CD1c-positive myeloid dendritic cell (primary cell): Measurements from ENCODE around the gene CSMD2.

ENCODE experiments used
- DNase-seq: peaks from one replicate; pipeline ENCODE4 v3.0.0-alpha.2; 2016; ENCODE audit errors: extremely low spot score

Gene CSMD2

DNA sequence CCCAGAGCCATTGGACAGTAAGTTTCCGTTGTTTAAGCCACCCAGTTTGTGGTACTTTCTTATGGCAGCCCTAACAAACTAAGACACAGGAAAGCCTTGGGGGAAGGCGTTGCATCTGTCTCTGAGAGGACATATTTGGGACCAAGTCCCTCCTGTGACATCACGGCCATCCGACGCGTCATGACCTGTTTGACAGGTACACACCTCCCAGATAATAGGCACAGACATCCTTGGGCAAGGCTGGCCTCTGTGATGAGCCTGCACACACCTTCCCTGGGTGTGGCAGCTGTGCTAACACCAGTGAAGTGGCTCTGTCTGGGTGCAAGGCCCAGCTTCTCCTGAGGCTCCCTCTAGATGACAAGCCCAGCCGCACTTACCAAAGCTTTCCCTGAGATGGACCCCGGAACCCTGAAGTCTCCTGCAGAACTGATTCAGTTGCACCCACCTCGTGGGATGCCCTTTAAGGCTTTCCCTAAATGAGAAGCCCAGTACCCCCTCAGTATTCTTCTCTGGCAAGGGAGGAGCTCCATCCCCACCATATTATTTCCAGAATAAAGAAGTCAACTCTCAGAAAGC is 556.1 kb downstream of the CSMD2 start:
- DNase-seq: no peak

DNA sequence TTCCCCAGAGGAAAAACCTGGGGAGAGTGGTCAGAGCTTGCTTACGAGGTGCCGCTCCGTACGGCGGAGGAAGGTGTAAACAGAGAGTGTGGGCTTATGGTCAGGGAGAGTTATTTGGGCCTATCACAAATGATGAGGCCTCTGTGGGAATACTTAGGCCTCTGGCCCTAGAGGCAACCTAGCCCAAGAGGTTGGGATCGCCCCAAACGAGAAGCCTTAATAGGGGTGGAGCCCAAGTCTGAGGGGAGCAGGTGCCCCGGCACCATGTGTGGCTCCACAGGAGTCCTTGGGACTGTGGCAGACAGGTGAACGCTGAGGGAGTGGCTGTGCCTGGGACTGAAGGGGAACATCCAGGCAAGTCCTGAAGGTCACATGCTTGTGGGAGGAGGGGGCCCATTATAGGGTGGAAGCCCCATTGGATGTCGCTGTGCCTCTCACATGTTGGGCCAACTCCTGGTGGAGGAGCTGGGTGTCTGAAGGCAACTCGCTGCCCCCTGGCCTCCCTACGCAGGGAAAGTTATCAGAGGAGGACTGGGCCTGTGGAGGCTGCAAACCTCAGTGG is 557.5 kb downstream of the CSMD2 start:
- no peak for DNase-seq

DNA sequence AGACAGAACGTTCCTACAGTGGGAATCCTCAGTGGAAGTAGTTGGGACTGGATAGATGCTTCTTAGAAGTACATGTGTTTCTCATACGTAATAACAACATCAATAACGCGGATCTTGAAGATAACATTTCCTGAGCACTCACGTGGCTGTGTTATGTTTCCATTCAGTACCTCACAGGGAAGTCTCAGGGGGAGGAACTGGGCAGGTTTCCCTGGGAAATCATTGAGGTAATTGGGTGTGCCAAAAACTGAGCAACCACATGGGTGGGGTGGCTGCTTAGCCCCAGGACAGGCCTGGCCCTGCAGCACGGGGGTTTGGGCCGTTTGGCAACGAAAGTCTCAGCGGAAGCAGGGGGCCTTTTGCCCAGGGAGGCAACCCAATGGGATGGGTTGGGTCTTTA is 558.8 kb downstream of the CSMD2 start:
- DNase-seq: no peak

DNA sequence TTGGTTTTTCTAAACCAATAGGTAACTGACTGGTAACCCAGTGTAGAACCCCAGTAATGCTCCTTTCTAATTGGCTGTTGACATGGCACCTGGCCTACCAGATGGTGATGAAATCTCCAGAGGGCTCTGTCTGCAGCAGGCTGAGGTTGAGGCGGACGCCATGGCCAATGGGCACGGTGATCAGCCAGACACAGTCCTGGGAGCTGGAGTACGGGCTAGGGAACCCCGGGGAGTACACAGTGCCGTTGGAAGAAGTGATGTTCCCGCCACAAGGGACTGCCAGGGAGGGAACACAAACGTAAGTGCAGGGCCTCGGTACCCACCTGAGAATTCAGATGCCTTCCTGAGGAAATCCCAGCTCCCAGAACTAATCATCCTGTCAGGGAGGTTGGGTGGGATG is 562.8 kb downstream of the CSMD2 start:
- DNase-seq: no peak

DNA sequence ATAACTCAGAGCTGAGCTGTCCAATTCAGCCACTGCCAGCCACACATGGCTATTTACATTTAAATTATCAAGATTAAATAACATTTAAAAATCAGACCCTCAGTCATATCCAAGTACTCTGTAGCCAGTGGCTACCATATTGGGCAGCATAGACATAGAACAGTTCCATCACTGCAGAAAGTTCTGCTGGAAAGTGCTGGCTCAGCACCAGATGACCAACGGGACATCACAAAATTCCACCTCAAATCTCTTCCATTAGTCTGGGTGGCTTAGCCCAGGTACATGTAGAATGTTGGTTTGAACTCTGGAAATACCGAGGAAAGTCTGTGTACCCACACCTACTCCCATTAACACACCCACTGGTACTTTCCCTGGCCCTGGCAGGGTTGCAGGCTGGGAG is 563.3 kb downstream of the CSMD2 start:
- DNase-seq: no peak

DNA sequence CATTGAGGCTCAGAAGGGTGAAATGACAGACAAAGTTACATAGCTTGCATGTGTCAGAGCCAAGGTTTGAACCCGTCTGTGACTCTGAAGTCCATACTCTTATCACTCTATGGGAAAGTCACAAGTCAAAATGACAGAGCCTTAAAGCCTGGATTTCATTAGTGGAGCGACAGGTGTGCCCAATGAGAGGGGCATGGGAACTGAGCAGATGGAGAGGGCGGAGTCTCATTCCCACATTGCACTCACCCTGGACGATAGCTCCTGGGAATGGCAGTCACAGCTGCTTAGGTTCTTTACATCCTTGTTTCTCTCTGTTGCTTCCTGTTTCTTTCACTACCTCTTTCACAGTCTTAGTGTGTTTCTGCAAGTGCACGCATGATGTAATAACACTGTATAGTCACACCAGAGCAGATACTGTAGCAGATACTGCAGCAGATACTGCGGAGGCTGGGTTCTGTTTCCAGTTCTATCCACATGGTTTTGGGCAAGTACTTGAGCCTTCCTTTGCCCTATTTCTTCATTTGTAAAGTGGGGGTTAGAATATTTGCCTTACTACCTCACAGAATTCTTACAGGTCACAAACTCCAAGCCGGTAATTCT is 565.4 kb downstream of the CSMD2 start:
- DNase-seq: no peak

DNA sequence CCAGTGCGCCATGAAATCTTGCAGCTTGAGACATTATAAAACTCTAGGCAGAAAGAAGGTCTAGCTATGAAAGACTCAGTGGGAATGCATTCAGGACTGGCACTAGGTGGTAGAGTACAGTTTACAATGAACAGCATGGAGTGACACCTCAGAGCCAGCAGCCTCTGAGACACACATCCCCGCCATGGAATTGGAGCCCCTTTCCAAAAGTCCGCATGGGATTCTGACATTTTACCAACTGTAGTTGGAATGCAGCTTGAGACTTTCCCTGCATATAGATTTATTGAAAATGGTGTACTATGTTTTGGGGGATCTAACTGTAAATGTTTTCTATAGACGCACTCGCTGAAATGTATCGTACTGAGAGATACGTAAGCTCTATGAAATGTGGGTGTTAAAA is 576.3 kb downstream of the CSMD2 start:
- no peak for DNase-seq

DNA sequence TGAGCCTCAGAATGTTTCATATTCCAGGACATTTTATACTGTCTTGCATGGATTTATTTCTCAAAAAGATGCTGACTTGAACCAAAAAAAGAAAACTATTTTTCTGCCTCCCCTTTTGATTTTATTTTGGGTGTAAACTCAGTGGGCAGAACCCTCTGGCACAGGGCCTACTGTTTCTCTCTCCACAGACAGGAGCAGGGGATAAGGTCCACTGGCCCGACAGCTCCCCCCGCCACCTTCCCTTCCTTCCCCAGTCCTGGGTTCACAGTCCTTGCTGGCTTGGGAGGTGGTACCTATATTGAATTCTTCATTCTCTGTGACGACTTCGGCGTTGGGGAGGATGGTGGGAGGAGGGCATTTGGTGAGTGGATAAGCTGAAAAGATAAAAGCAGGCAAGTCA is 578.2 kb downstream of the CSMD2 start:
- DNase-seq: no peak

DNA sequence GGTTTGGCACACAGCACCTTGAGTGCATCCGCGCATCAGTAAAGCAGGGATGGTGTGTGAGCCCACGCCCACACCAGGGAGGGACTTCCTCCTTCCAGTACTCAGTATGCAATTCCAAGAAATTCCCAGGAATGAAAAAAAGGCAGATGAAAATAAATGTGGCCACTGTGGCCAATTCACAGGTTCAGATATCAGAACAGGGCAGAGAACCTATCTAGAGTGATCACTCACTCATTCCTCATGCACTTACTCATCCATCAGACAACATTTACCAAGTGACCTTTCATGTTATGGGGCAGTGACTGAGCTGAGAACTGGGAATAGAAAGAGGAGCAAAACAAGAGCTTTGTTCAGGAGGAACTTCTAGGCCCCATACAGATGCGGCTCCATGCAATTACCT is 578.9 kb downstream of the CSMD2 start:
- DNase-seq: no peak

DNA sequence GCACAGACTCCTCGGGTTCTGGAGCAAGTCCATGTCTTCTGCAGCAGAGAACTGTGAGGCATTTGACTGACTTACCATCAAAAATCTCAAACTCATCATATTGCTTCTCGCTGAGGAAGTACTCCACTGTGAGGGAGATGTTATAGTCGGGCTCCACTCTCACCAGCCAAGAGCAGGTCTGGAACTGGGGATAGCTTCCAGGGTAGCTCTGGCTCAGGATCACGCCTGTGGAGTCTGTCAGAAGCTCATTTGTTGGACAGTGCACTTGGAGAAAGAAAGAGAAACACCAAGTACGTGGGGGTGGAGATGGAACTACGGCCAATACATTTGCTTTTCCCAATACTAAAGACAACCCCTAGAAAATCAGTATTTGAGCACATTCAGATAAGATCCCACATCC is 581.5 kb downstream of the CSMD2 start:
- no peak for DNase-seq

DNA sequence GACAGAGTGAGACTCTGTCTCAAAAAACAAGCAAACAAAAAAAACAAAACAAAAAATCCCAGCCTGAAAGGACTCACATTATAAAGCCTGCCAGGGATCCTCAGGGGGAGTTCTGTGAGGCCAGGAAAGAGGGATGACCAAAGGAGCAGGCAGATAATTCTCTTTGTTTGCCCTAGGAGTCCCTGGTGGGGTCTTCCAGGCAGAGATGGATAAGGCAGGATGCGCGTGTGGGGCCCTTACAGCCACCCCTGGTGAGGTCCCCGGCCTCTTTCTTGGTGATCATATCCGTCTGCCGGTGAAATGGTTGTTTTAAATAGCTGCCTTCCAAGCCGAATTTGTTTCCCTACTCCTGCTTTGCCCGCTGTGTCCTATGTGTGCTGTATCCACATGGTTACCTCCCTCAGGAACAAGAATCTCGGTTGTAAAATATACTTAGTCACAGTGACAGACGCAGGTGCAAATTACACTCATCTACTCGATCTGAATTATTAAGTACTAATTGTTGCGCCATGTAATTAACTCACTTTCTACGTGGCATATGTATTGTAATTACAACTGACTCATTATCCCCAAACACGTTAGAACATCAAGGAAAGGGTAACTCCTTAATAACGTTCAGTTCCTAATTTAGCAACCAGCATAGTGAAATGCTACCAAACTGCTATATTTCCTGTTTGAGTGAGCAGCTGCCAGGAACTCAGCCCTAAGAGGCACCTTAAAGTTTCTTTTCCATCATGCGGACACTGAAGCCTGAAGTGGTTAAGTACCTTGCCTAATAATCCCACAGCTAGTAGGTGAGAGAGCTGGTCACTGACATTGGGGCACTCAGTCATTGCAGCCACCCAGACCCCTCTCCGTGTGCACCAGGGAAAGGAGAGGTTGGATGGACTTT is 586.2 kb downstream of the CSMD2 start:
- no peak for DNase-seq

DNA sequence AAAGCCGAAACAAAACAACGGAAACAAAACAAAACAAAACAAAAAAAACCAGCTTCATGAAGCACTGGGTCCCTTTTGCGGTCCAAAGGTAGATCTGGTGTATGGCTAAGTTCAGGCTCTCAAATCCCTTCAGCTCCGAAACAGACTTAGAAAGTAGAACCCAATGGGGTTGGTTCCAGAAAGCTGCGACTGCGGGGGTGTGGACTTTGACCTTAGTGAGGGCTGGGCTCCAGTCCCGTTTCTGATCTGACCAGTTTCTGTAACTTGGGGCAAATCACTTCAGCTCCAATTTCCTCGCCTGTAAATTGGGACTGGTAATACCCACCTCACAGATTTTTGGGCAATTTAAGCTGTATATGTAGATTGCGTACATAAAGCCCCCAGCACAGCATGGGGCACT is 587.4 kb downstream of the CSMD2 start:
- no peak for DNase-seq

DNA sequence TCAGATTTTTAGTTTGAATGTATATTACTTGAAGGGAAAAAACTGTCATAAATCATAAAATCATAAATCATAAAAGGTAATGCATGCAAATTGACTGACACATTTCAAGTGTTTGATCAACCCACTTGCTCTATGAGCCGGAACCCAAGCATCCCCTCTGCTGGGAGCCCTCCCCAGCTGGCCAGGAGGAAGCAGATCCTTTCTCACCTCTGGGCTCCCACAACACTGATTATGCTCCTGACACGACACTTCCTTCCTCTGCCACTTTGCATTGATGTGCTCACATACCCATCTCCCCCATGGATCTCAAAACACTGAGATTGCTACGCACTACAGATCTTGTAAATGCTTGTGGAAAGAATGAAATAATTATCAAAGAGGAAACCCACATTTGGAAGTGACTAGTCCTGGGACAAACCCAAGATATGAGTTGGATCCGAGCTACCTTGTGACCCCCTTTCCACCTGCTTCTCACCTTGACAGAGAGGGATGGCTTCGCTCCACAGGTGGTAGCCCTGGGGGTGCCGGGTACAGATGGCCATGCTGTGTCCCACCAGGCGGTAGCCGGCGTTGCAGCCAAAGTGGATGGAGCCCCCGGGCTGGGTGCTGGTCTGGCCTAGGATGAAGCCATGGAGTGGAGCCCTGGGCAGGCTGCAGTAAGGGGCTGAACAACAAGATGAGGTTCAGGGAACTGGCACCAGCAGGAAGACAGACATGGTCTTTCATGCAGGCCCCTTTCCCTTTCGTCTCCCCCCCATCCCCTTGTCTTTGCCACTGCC is 588.0 kb downstream of the CSMD2 start:
- no peak for DNase-seq

DNA sequence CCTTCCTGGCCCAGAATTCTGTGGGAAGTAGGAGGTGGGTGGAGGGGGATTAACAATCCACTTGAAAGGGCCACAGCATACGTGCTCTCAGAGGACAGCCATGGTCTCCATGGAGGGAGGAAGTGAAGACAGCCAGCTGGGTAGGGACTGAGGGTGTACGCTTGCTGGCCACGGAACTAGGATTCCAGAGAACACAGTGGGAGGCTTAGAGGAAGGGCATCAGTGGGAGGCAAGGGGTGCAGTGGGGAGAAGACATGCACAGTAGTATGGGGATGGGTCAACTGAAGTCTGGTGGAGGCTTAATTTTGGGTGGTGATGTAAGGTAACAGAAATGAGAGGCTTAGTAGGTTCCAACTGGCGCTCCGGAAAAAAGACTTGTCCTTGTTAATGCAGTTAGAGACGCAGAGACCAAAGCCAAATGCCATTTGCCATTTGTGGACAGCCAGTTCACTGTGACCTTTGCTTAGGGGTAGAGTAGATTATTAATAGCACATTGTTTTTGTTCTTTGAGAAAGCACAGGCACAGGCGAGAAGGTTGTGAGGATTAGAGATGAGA is 589.6 kb downstream of the CSMD2 start:
- DNase-seq: peak; percentile 29

DNA sequence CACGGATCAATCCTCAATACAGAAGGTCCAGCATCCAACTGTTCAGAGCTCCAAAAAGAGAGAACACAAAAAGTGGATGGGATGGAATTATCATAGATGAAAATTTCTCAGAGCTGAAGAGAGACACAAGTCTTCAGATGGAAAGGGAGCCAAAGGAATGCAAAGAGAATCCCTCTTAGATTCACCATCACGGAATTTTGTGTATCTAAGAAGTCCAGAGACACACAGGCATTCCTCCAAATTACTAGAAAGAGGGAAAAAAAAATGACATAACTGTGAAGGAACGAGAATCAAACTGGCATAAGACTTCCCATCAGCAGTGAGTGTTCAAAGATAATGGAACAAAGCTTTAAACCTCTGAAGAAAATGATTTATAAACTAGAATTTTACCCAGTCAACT is 591.4 kb downstream of the CSMD2 start:
- no peak for DNase-seq

DNA sequence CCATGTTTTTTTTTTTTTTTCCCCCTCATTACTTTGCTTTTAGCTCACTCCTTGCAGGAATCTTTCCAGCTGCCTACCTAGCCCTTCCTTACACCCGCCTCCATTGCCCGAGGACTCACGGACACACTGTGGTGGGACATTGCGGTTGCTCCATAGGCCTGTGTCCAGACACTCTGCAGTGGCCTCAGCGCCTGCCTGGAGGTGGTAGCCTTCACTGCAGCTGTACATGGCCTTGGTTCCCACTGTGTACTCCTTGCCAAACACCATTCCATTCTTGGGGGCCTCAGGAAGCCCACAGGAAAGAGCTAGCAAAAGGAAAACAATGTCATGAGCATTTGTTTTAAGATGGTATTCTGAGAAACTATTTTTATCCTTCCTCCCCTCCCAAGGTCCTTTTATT is 592.6 kb downstream of the CSMD2 start:
- no peak for DNase-seq

DNA sequence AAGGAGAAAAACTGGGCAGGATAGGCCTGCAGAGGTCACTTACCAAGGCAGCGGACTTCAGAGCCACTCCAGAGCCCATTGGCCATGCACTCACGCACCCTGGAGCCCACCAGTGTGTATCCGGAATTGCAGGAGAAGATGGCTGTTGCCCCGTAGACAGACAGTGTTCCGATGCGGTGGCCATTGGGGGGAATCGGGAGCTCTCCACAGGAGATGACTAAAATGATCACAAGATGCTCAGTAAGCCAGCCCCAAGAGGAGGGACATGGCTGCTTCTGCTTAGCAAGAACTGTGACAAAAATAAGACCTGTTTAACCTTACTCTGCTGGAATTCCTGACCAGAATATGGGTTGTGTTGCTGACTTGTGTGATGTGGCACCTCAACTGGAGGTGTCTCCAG is 595.7 kb downstream of the CSMD2 start:
- DNase-seq: no peak

DNA sequence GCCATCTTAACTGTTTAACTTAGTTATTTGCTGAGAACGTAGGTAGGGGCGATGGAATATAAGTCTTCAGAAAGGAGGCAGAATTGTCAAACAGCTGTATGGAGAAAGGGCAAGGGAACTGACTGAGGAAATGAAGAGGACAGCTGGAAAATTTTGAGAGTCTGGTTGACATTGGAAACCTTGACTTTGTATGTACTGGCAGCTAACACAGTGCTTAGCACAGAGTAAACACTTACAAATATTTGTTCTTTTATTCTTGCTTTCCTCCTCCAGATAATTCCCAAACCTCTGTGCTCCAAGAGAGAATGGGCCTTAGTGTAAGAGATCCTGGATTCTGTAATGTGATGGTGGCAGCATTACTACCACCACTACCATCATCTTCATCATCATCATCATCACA is 601.3 kb downstream of the CSMD2 start:
- no peak for DNase-seq

DNA sequence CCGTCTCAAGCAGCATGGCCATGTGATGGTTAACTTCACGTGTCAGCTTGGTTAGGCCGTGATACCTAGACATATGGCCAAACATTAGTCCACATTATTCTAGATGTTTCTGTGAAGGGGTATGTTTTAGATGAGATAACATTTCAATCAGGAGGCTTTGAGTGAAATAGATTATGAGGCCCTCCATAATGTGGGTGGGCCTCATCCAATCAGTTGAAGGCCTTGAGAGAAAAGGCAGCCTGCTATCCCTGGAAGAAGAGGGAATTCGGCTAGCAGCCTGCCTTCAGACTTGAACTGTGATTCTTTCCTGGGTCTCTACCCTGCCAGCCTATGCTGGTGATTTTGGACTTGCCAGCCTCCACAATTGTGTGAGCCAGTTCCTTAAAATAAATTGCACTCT is 602.5 kb downstream of the CSMD2 start:
- no peak for DNase-seq

DNA sequence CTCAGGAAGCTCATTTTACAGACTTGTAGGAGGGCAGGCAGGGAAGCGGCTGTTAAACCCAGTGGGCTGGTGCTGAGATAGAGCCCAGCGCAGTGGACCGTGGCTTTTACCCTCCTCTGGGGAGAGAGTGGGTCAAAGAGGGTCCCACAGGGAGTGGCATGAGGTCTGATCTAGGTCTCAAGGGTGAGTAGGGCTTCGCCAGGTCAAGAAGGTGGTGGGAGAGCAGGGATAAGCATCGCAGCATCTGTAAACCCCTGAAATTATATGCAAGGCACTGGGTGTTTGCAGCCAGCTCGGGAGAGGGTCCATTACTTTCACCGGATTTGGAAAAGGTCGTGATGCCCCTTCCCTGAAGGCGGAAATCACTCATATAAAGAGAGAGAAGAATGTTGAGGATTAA is 603.5 kb downstream of the CSMD2 start:
- no peak for DNase-seq

DNA sequence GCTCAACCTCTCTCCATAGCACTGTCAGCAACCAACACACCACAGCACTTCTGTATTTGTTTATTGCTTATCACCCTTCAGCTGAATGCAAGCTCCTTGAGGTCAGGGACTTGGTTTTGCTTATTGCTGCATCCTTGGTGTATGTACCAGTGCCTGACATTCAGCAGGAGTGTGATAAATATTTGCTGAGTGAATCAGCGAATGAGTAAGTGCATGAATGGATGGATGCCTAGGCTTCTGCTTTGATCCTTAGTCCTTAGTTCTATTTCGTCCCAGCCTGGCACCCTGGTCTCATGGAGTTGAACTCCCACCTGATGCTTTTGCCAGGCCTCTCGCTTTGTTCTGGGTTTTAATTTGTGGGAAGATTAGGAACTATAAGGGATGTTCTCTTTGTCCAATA is 604.4 kb downstream of the CSMD2 start:
- no peak for DNase-seq

DNA sequence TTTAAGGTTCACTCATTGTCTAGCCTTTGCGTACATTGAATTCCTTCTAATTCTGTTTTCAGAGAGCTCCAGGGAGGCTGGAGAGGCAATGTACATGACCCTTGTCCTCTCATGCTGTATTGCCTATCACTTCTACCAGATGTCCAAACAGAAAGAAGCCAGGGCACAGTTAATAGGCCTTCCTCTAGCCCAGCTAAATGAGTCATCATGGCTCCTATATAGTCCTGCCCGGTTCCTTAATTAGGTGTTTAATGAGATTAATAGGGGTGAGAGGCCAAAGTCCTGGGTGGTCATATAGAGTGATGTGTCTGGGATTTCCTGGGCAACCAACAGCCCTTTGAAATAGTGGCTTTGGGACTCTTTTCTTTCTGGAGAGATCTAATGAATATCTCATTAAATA is 616.3 kb downstream of the CSMD2 start:
- DNase-seq: no peak
